Measurements from ENCODE around the gene FSTL4.

- TF ChIP-seq POLR2AphosphoS5 (IDR thresholded peaks at IDR 0.05; ENCODE audit: low read depth) (no peak), CTCF (conservative IDR thresholded peaks at IDR 0.05; ENCODE audit: low read depth in 2 of 2) (no peak), JUNB (IDR thresholded peaks at IDR 0.05; ENCODE audit: unreplicated experiment) (no peak)
These were observed 78.8 kb downstream of the FSTL4 start for GRCh38 chr5:133533541-133533940.
